Activated naive CD4-positive, alpha-beta T cell treated with Interleukin-2 at 50 U/mL for 16 hours (primary cell): ENCODE measurements around the gene IRAK2.
A peak's percentile ranks its signal among the peaks of the same experiment; 100 is the strongest.

Experiments used
- DNase-seq: peaks from one replicate; pipeline ENCODE4 v3.0.0-alpha.2; 2020

The IRAK2 gene

DNA sequence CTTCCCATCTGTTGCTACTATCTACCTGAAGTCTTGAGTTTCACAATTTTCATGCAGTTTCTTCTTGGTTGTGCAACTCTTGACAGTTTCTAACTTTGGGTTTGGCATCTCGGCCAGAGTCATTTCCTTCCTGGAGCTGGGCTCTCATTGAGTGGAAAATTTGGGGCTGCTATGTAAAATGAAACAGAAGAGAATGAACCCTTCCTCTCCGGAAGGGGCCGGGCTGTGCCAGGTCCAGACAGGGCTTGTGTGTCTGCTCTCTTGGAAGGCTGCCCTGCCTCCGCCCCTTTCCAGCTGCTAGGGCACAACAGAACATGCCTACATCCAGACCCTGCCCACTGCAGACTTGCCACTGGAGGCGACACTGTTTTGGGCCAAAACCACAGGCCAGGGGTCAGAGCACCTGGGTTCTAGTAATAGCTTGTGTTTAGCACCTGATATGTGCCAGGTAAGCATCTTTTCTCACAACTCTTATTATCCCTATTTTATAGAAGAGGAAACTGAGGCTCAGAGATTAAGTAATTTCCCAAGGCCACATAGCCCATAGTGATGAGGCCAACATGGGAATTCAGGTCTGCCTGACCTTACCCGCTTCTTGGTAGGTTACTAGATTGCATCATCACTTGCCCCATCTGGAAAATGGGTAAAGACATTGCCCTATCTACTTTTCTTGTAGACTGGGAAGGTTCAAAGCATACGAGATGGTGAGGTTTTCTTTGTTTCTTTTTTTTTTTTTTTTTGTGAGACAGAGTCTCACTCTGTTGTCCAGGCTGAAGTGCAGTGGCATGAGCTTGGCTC is 25.0 kb downstream of the IRAK2 start:
- DNase-seq = peak; percentile 38

DNA sequence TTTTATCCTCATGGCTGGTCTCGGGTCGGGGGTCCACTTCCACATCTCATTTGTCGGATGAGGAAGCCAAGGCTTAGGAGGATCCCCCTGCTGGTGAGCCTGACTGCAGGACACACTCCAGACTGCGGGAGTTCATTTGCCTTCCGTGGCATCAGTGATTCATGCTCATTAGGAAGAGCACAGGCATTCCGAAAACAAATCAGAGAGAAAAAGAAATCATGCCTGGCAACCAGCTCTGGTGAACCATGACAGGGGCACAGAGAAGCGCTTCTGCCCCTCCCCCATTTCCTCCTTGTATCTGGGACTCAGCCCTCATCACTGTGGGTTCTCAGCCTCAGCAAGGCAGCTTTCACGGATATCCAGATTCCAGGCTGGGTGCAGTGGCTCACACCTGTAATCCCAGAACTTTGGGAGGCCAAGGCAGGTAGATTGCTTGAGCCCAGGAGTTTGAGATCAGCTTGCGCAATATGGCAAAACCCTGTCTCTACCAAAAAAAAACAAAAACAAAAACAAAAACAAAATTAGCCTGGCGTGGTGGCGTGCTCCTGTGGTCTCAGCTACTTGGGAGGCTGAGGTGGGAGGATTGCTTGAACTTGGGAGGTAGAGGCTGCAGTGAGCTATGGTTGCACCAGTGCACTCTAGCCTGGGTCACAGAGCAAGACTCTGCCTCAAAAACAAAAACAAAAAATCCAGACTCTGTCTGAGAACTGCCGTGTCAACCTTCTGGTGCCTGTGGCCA is 28.4 kb downstream of the IRAK2 start:
- DNase-seq = peak; percentile 64

DNA sequence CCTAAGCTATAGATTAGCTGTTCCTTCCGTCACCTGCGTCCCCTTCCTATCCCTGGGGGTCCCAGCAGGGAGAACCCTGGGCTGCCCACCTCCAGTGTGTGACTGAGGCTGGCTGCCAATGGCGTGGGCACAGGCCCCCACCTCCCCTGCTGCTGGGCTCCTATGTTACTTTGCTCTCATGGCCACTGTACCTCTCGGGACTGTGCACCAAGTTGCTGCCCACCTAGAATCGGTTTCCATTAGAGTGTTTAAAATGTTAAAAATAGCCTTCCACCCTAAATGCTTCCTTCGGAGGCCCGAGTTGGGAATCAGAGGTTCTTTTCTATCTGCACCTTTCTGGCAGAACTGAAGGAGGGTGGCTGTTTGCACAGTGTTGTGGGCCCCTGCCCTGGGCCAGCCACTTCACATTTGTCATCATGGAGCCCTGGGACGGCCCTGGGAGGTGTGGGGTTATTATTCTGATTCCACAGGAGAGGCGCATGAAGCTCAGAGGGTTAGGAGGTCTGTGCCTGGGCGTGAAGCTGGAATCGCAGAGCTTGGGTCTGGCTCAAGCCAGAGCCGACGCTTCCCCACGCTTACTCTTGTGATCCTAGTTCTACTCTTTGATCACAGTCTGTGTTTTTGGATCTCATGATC is 29.1 kb downstream of the IRAK2 start:
- no peak for DNase-seq

DNA sequence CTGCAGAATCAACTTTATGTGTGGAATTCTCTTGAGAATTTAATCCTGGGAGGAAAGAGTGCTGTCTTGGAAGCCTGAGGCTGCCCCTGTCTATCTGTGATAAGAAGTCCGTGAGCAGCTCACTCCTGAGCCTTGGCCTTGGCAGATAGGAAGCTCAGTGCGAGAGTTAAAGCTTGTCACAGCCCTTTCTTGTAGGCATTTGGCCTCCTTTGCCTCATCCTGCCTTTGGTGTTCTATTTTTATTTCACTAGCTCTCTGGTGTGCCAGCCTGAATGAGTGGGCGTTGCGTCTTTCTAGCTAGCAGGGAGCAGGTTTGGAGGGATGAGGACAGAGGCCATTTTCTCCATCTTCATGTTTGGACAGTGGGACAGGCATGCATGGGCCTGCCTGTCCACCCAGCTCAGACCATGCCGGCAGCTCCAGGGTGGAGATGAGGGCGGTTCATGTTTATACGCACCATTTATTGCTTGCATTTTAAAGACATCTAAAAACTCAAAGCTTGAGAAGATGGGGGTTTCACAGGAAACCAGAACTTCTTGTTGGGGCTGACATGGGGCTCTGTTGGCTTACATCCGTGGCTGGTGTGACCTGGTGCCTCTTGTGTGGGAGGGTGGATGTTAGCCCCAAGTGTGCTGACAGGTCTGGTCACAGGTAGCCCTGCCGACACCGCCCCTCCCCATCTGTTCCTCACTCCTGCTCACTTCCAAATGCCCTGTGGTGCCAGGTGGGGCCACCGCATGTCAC is 29.8 kb downstream of the IRAK2 start:
- peak; percentile 53 for DNase-seq

DNA sequence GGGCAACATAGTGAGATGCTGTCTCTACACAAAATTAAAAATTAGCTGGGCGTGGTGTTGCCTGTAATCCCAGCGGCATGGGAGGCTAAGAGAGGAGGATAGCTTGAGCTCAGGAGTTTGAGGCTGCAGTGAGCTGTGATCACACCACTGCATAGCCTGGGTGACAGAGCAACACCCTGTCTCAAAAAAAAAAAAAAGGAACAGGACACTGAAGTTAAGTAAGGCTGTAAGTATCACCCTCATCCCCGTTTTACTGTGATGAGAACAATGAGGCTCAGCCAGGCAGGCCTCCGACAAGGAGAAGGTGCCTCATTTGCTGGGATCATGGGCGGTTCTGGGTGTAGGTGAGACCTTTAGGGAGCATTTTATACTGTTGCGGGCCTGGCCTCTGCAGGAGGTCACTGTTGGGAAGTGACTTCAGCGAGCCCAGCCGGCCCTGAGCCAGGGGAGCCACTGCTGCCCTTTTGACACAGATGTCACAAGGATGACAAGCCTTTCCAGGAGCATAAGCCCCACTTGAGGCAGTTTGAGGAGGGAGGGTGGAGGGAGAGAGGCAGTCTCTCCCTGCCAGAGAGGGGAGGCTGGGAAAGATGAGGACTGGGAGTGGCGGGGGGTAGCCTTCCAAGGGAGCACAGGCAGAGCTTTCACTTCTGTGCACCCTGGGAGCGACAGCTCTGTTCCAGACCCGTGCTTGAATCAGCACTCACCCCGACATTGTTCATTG is 30.8 kb downstream of the IRAK2 start:
- no peak for DNase-seq

DNA sequence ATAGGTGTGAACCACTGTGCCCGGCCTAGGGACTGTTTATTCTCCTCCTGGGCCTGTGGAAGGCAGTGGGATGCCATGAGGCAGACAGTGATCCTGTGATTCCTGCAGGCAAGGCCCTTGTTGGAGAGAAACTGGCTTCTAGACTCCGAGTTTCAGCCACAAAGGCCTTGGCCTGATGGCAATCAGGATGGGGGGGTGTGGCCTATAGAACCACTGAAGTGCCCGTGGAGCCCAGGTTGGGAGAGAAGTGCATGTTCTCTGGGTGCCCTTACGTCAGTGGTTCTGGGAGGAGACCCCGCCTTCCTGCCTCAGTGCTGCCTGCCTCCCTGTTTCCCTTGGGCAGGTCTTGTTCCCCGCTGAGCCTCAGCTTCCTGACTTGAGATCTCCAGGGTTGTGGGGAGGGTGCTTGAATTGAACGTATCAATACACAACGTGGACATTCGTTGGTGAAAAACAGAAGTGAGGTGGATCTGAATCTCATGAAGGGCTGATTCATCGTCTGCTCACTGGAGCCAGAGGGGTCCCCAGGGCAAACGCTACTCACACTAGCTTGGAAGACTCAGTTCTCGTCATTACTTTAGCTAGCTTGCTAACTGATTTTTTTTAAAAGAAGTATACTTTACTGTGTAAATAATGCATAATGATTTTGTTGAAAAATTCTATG is 31.8 kb downstream of the IRAK2 start:
- DNase-seq = no peak

DNA sequence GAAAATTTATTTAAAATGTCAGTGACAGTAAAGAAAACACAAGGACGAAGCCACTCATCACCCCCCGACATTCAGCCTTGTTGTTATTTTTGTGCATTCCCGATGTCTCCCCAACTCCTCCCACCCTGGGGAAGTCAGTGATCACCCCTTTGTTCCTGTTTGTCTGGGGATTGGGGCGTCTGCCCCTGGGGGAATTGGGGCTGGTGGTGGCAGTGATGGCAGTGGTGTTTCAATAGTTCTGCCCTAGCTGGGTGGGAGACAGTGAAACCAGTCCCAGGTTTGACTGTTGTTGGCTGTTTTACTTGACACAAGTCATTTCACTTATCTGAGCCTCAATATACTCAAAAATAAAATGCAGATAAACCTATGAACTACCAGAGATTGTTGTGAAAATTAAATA is 33.5 kb downstream of the IRAK2 start:
- DNase-seq = no peak

DNA sequence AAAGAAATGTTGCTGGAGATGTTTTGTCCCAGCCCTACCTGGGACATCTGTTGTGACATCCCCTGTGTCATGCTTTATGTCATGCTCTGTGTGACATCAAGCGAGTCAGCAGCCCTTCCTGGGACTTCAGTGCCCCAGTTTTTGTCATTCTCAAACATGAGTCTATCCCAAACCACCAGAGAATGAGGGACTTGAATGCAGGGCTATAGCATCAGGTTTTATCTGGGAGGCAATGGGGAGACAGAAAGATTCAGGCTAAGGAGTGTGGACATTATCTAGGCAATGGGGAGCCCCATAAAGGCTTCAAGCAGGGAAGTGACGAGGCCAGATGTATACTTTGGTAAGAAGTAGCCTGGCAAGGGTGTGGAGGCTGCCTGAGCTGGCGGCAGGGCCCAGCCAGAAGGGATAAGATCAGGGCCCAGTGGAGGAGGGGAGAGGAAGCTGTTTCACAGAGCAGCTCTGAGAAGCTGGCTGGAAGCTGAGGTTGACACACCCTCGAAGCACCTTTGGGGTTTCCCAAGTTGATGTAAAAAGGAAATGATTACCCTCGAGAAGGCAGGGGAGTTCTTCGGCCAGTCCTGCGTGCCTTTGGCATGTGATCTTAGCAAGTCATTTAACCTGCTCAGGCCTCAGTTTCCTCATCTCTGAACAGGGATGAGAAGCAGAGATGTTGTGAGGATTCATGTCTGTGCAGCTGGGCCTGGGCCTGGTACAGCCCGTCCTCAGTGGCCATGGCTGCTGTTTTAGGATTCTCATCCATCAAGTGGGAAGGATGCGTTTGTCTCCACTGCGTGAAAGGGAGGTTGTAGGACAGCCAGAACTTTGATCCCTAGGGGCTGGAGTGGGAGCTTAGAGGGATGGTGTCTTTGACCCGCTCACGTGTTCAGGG is 34.3 kb downstream of the IRAK2 start:
- DNase-seq = peak; percentile 63

DNA sequence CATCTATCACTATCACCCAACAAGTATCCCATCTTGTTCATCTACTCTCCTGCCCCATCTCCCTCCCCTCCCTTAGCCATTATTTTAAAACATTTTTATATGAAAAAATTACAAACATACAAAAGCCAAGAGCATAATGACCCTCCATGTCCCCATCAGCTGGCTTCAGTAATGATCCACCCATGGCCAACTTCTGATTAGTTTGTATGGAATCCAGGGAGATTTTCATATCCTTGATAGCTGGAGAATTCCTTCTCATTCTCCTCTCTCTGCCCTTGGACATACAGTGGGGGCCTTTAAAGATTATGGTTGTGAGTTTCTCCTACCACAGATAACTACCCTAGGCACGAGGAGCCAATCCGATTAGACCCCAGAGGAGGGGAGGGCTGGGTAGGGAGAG is 40.2 kb downstream of the IRAK2 start:
- DNase-seq = no peak

DNA sequence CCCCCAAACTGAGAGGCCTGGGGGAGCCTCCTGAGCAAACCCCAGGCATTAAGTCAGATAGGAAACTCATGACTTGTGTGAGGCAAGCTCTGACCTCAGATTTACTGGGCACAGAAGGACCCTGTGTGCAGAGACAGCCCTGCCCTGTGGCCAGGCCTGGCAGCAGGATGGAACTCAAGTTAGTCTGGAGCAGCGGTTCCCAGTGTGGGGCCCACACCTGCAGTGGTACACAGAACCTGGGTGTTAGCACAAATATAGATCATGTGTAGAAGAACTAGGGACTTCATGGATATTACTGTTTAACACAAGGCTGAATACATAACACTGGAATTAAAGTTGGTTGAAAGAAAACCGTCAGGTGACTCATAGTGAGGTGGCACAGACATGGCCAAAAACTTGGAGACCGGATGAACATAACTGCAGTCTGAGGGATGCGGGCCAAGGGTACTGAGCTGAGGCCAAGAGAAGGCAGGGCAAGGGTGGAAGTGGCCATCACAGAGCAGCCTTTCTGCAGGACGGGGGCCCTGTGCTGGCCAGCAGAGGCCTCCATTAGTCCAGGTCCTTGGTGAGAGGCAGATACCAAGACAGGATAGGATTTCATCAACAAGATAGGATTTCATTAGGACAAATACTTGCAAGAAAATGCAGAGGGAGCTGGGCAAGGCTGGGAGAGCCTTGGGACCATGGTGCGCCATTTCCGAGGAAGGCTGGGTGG is 40.9 kb downstream of the IRAK2 start:
- DNase-seq = no peak

DNA sequence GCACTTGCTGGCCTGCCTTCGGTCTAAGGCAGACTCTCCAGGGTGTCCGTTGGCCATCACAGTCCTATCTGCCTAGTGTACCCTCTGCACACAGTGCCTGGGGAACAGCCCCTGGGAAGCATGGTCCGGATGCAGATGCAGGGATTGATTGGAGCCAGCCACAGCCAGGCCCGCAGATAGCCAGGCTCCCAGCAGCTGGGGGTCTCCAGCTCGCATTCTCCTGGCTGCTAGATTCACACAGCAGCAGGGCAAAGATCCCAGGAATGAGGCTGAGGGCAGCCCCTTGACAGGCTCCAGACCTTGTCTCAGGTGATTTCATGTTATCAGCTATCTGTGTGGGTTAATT is 41.4 kb downstream of the IRAK2 start:
- no peak for DNase-seq

DNA sequence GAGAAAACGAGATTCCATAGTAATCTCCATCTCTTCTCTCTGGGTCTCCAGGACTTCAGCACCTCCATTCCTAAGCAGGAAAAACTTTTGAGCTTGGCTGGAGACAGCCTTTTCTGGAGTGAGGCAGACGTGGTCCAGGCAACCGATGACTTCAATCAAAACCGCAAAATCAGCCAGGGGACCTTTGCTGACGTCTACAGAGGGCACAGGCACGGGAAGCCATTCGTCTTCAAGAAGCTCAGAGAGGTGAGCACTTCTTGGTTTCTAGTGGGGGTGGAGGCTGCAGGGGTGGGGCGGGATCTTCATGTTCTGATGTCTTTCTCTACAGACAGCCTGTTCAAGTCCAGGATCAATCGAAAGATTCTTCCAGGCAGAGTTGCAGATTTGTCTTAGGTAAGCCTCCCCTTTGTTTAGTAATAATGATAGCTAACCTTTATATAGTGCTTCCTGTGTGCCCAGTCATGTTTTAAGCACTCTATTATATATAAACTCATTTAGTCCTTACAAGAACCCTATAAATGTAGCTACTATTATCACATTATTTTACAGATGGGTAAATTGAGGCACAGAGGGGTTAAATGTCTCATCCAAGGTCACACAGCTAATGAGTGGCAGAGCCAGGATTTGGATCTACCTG is 48.6 kb downstream of the IRAK2 start:
- DNase-seq = no peak

DNA sequence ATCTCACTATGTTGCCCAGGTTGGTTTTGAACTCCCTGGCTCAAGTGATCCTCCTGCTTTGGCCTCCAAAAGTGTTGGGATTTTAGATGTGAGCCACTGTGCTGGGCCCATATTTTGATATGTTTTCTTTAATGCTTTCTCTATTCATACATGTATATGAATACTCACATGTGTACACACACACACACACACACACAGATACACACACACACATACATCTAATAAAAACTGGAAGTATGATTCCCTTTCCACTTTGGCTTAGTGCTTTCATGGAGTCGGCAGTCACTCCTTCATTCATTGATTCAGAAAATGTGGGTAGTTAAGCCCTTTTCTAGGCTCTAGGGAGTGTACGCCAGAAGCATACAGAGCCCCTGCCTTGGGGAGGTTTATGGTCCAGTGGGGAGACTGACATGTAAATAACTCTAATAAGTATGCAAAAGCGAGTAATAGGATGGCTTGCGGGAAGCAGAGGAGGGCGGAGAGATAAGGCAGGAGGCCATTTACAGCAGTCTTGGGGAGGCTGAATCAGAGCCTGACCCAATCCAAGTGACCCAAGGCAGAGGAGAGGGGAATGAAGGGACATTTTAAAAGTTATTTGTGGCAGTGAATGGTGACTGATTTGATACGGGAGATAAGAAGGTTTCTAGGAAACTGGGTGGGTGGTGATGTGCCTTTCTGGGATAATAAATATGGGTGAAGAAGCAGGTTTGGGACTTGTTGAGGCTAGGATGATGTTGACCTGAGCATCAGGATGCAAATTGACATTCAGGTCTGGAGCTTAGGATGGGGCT is 51.1 kb downstream of the IRAK2 start:
- DNase-seq = no peak

DNA sequence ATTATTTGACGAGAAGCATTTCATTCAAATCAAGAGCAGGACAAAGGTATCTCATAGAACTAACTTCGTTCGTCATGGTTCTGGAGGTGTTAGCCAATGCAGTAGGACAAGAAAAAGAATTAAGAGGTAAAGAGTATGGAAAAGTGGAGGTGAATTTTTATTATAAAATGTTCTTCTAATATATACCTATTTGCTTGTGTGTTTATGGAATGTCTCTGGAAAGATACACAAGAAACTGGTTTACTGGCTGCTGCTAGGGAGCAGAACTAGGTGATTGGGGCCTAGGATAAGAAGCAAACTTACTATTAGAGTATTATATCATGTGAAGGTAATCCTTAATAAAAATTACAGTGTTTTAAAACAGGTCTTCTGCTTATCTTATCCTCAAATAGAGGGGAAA is 52.6 kb downstream of the IRAK2 start:
- DNase-seq = no peak

DNA sequence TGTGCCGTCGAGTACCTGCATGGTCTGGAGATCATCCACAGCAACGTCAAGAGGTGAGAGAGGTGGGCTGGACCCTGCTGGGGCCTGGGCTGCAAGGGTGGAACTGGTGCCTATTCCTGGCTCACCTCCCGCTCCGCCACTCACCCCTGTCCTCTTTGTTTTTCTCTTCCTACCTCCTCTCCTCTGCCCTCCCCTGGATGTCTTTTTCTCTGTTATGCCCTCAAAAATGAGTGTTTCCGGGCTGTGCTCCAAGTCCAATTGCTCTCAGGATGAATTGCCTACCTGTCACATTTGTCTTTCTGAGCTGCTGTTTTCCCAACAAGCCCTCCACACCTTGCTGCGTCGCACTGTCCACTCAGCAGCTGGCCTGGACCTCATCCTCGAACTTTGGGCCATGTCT is 55.0 kb downstream of the IRAK2 start:
- no peak for DNase-seq

DNA sequence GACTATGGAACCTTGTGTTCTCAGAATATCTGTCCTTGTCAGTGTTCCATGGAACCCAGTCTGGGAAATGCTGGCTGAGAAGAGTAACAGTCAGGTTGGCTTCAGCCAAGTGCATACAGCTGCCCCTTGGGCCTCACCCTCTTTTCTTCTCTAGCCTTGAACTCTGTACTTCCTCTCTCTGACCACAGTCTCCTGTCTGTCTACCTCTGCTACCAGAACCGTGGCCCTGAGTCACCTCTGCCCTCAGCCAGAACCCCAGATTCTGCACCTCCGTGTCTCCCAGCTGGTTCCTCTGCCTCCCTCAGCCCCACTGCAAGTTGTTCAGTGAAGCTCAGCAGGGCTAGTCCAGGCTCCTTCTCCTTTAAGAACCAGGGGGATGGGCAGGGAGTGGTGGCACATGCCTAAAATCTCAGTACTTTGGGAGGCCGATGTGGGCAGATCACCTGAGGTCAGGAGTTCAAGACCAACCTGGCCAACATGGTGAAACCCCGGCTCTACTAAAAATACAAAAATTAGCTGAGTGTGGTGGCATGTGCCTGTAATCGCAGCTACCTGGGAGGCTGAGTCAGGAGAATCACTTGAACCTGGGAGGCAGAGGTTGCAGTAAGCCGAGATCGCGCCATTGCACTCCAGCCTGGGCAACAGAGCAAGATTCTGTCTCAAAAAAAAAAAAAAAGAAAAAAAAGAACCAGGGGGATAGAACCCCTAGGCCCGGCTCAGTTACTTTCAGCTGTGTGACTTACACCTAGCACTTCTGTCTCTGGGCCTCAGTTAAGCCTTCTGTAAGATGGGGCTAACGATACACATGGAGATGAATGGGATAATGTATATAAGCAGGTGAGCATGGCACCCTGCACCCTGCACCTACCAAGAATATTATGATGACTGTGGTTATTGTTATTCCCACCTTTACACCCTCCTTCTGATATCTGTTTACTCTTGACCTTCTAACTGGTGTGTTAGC is 59.2 kb downstream of the IRAK2 start:
- DNase-seq = peak; percentile 38

DNA sequence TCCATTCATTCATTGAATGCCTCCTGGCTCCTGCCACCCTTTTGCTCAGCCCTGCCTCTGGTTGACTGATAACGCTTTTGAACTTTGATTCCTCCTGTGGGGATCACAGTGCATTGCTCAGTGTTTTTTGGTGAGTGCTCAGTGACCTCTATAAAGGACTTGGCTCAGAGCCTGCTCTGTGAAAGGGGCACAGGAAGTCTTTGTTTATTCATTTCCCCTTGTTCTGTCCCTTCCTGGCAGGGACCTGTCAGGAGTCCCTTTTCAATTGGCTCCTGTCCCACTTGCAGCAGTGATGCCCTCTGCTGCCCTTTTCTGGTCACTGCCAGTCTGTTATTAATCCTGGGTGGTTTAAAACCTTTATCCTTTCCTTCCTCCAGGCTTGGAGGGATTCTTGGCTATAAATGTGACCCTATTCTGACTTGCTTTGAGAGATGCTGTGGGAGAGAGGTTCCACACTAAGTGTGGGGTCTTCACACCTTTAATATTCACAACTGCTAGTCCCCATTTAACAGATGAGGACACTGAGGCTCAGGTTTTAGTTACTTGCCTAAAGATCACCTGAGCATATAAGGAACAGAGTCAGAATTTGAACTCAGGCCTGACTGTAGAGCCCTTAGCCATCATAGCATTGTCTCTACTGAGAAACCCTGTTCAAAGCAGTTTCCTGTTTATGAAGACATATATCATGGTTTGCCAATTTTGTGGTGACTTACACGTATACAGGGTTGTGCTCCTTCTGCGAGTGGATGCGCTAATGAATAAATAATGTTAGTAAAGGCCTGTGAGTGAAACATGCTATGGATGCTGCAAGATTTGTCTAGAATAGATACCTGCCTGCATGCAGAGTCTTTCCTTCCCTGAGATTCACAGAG is 60.3 kb downstream of the IRAK2 start:
- DNase-seq = peak; percentile 69
